NCI-H2107 treated with DMSO at 0.1 percent for 48 hours (cell line): ENCODE data around the gene ELOVL6.

ENCODE experiments used
- DNase-seq: peaks from one replicate; lab custom pipeline; 2025; ENCODE audit not compliant: unreplicated experiment; lab: John Stamatoyannopoulos, UW

ELOVL6 gene

DNA sequence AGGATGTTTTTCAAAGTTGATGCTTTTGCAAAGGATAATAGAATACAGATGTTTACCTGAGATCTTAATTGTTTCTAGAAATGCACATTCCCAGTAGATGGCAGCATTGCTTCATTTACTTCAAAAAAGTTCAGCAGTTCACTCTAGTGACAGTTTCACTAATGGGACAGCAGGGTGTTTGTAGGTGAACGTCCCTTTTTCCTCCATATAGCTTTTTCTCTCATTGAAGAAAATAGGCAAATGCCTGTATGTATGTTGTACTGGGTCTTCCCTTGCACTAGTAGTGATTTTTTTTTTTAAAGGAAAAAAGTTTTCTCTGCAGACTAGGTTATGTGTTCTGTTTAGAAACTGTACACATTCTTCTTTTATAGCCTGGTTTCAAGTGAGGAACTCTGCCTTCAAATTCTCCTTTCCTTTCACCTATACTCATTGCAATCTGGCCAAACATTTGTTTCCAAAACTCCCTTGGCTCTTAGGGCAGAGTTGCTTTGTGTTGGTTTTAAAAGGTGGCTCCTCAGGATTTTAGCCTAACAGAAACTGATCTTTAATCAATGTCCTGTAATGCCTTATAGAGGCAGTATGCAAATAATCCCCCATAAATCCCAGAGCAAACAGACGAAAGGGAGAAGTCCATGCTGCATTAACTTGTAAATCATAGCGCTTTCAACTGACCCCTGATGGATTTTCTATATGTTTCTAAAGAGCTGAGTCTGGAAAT lies 199.4 kb downstream of the ELOVL6 start:
- peak; percentile 21 for DNase-seq

DNA sequence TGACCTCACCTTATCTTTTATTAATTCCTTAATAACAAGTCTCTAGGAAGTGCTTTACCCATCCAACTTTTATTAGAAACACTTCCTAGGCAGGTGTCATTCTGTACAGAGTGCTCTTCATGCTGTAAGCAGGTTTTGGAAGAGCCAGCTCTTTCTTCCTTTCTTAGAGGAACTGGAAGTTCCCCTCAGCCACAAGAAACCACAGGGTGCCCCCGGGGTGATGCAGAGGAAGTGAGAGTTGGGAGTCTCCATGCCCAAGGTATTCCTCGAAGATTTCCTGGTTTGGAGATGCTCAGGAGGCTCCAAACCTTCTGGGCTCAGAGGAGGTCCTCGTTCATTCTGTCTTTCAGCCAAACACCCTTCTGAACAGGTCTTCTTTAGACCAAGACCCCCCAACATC lies 201.9 kb downstream of the ELOVL6 start:
- no peak for DNase-seq
